Caco-2 (cell line): Measurements from ENCODE around the gene LARP6. TPM values are rescaled to one million over a fixed set of nuclear protein-coding genes. Genes with fewer than 3 reads are reported as not detected.

Experiments
- BruUV-seq: library from RNA; stranded (reverse); fragments of 400-500 nt; replicated peaks from 2 replicates; lab custom pipeline; 2021; lab: Mats Ljungman, UMichigan
- CTCF ChIA-PET: fragments of 300-600 bp; sonication (Branson Sonifier 250); formaldehyde crosslinking; loops from one replicate; lab custom pipeline; 2022; ENCODE audit warnings: antibody characterized with exemption; lab: Charles Lee
- POLR2A ChIA-PET: fragments of 300-600 bp; sonication (Branson Sonifier 250); formaldehyde crosslinking; loops from one replicate; lab custom pipeline; 2022; ENCODE audit warnings: antibody characterized with exemption; lab: Charles Lee
- DNase-seq, 2 experiments: peaks; one replicate each; pipeline versions ENCODE4 v3.0.0 to v3.0.0-alpha.2; 2020 to 2022
- H3K27me3 ChIP-seq: replicated peaks from 2 replicates; pipeline ENCODE4 v1.6.0; 2011; ENCODE audit warnings: low read length; ENCODE audit not compliant: control insufficient read depth, insufficient read depth
- H3K36me3 ChIP-seq: 2 replicates; pipeline ENCODE4 v1.5.1; 2011; ENCODE audit warnings: low read length; ENCODE audit not compliant: control insufficient read depth, insufficient read depth
- H3K4me1 ChIP-seq: fragments of 250-450 bp; sonication (Bioruptor Pico); 2 replicates; pipeline ENCODE4 v1.5.1; 2020; ENCODE audit warnings: mild to moderate bottlenecking
- H3K4me3 ChIP-seq: 2 replicates; pipeline ENCODE4 v1.5.1; 2011; ENCODE audit warnings: low read depth, mild to moderate bottlenecking, control low read depth, low read length
- H3K9me3 ChIP-seq: fragments of 250-450 bp; sonication (Bioruptor Pico); 2 replicates; pipeline ENCODE4 v1.5.1; 2020; ENCODE audit warnings: mild to moderate bottlenecking, moderate library complexity
- H3K27ac Mint-ChIP-seq: one replicate; pipeline ENCODE4 v1.8.0; 2022; ENCODE audit warnings: mixed read lengths; ENCODE audit not compliant: unreplicated experiment
- H3K27me3 Mint-ChIP-seq: one replicate; pipeline ENCODE4 v1.8.0; 2022; ENCODE audit warnings: mixed read lengths; ENCODE audit not compliant: insufficient read depth, unreplicated experiment
- H3K36me3 Mint-ChIP-seq: one replicate; pipeline ENCODE4 v1.8.0; 2022; ENCODE audit warnings: mild to moderate bottlenecking, mixed read lengths; ENCODE audit not compliant: insufficient read depth, unreplicated experiment
- H3K4me1 Mint-ChIP-seq: one replicate; pipeline ENCODE4 v1.8.0; 2022; ENCODE audit warnings: low read depth, mixed read lengths; ENCODE audit not compliant: unreplicated experiment
- H3K4me3 Mint-ChIP-seq: one replicate; pipeline ENCODE4 v1.8.0; 2022; ENCODE audit warnings: mild to moderate bottlenecking, moderate library complexity, mixed read lengths; ENCODE audit not compliant: unreplicated experiment
- H3K9me3 Mint-ChIP-seq: one replicate; pipeline ENCODE4 v1.8.0; 2022; ENCODE audit warnings: mixed read lengths; ENCODE audit not compliant: unreplicated experiment
- CTCF ChIP-seq, 2 experiments: fragments of 200-600 bp in 1 of 2; IDR thresholded peaks; 1 replicate in 1 of 2; 2 replicates in 1 of 2; pipeline versions ENCODE4 v1.5.1 to v1.8.0; 2011 to 2022; ENCODE audit warnings: antibody characterized with exemption in 1 of 2, control low read depth in 1 of 2, inconsistent platforms in 1 of 2, low read depth in 1 of 2, low read length in 1 of 2, mild to moderate bottlenecking in 1 of 2, moderate library complexity in 1 of 2; ENCODE audit not compliant: insufficient read depth in 1 of 2, severe bottlenecking in 1 of 2, unreplicated experiment in 1 of 2
- intact Hi-C: fragments of 100-400 bp; cut with micrococcal nuclease; formaldehyde crosslinking; loops from one replicate; pipeline ENCODE4 v1.10.0; 2022; ENCODE audit not compliant: unreplicated experiment
- total RNA-seq: library from RNA; stranded (reverse); gene quantifications from 2 replicates; pipeline ENCODE4 v1.2.3, GENCODE V29; 2022

Gene LARP6
- total RNA-seq, 1 experiment from 2014 or later, result 19.7 TPM

- Histone ChIP-seq H3K36me3 (no peaks in the 10 kb centered on the region), H3K4me3 (no peak overlapping the region), H3K4me1 (peaks cover 16% of the 10 kb centered on the region), H3K9me3 (no peaks in the 10 kb centered on the region), H3K27me3 (no peaks in the 10 kb centered on the region)
- no peaks in the 10 kb centered on the region for H3K27me3 Mint-ChIP-seq
- DNase-seq, result no peak
- H3K27ac Mint-ChIP-seq, result no peak overlapping the region
- H3K4me1 Mint-ChIP-seq, result peaks cover 15% of the 10 kb centered on the region
- no TSS peak for BruUV-seq
- CTCF ChIA-PET, result interaction anchor here (0.7 kb wide), 1 partner anchor 20 kb away, joined by 5 read pairs; no protein-coding TSS in a partner anchor
- H3K9me3 Mint-ChIP-seq, result no peaks in the 10 kb centered on the region
- no peak overlapping the region for H3K4me3 Mint-ChIP-seq
- H3K36me3 Mint-ChIP-seq, result no peaks in the 10 kb centered on the region
- POLR2A ChIA-PET, result no interaction called here
- intact Hi-C loops, result no loop called here
- TF ChIP-seq CTCF (IDR thresholded peaks at IDR 0.05; ENCODE audit: insufficient read depth in 1 of 2, low read depth in 1 of 2, low read length in 1 of 2, severe bottlenecking in 1 of 2, unreplicated experiment in 1 of 2), result no peak
Observed at GRCh38 chr15:70831094-70831911, 22.7 kb downstream of the LARP6 start.

- Histone ChIP-seq H3K27me3 (no peaks in the 10 kb centered on the region), H3K4me1 (peaks cover 20% of the 10 kb centered on the region), H3K36me3 (no peaks in the 10 kb centered on the region), H3K9me3 (no peaks in the 10 kb centered on the region), H3K4me3 (no peak overlapping the region)
- no peaks in the 10 kb centered on the region for H3K36me3 Mint-ChIP-seq
- POLR2A ChIA-PET, result no interaction called here
- H3K27ac Mint-ChIP-seq, result no peak overlapping the region
- intact Hi-C loops, result no loop called here
- H3K27me3 Mint-ChIP-seq, result no peaks in the 10 kb centered on the region
- CTCF ChIA-PET, result interaction anchor here (1.3 kb wide), 1 partner anchor 44 kb away, joined by 4 read pairs; no protein-coding TSS in a partner anchor
- H3K9me3 Mint-ChIP-seq, result no peaks in the 10 kb centered on the region
- no peak for TF ChIP-seq CTCF (IDR thresholded peaks at IDR 0.05; ENCODE audit: insufficient read depth in 1 of 2, low read depth in 1 of 2, low read length in 1 of 2, severe bottlenecking in 1 of 2, unreplicated experiment in 1 of 2)
- H3K4me1 Mint-ChIP-seq, result peaks cover 15% of the 10 kb centered on the region
- BruUV-seq, result no TSS peak
- DNase-seq, result no peak
- no peak overlapping the region for H3K4me3 Mint-ChIP-seq
Observed at GRCh38 chr15:70830615-70831014, 23.3 kb downstream of the LARP6 start.

- no peaks in the 10 kb centered on the region for H3K9me3 ChIP-seq
- H3K4me3 ChIP-seq, result no peak overlapping the region
- Mint-ChIP-seq H3K9me3 (no peaks in the 10 kb centered on the region), H3K4me1 (peaks cover 22% of the 10 kb centered on the region), H3K36me3 (no peaks in the 10 kb centered on the region), H3K4me3 (no peak overlapping the region), H3K27me3 (no peaks in the 10 kb centered on the region), H3K27ac (no peak overlapping the region)
- H3K27me3 ChIP-seq, result no peaks in the 10 kb centered on the region
- intact Hi-C loops, result no loop called here
- TF ChIP-seq CTCF (IDR thresholded peaks at IDR 0.05; ENCODE audit: insufficient read depth in 1 of 2, low read depth in 1 of 2, low read length in 1 of 2, severe bottlenecking in 1 of 2, unreplicated experiment in 1 of 2), result no peak
- ChIA-PET CTCF (interaction anchor here (1.3 kb wide), 1 partner anchor 45 kb away, joined by 4 read pairs; no protein-coding TSS in a partner anchor), POLR2A (no interaction called here)
- BruUV-seq, result no TSS peak
- H3K36me3 ChIP-seq, result no peaks in the 10 kb centered on the region
- H3K4me1 ChIP-seq, result peaks cover 30% of the 10 kb centered on the region
- DNase-seq, result no peak
Observed at GRCh38 chr15:70829371-70830166, 24.4 kb downstream of the LARP6 start.
